NCI-H748 treated with DMSO at 0.1 percent for 48 hours (cell line): ENCODE measurements around the gene MTOR.
A peak's percentile ranks its signal among the peaks of the same experiment; 100 is the strongest.
"Not testable (repeated sequence)": the region's sequence is repeated elsewhere in the genome, so short reads cannot be mapped to it uniquely, and the experiment has no call there.

ENCODE experiments used
- DNase-seq: peaks from one replicate; lab custom pipeline; 2025; lab: John Stamatoyannopoulos, UW

Gene MTOR

DNA sequence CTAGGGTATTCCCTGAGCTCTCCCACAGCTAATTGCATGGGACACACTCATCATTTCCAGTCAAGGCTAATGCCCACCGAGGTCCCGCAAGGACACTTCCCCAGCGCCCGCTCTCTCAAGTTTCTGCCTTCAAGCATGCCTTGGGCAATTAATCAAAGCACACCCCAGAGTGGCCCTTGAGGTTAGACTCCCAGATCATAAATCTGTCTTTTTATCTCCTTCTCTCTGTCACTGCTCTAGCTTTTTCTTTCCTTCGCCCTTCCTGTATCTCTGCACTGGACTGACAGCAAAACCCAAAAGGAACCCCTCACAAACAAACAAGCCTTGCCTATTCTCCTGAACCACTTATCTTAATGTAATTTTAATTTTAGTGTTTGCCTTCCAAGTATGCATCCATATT lies 154.8 kb downstream of the MTOR start:
- DNase-seq: no peak

DNA sequence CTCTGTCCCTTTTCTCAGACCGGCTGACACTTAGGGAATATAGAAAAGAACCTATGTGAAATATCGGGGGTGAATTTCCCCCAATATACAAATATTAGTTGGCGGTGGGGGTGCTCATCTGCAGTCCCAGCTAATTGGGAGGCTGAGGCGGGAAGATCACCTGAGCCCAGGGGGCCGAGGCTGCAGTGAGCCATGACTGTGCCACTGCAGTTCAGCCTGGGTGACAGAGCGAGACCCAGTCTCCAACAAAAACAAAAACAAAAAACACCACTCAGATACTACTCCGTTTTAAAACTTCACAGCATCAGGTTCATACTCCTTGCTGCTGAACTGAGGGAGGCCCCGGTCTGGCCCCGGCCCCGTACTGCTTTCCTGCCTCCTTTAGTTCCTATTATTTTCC lies 156.8 kb downstream of the MTOR start:
- DNase-seq: no peak

DNA sequence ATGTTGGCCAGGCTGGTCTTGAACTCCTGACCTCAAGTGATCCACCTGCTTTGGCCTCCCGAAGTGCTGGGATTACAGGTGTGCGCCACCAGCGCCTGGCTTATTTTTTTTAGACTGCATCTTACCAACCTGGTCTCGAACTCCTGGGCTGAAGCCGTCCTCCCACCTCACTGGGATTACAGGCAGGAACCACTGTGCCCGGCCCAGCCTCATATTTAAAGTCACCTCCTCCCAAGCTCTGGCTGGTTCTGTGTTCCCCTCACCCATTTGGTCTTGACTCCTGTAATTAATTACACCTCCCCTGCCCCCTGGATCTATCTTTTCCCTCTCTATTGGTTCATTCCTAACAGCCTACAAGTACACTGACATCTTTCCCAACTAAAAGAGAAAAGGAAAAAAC lies 161.0 kb downstream of the MTOR start:
- DNase-seq: no peak

- not testable (repeated sequence) for DNase-seq
These were observed 161.5 kb downstream of the MTOR start for GRCh38 chr1:11100806-11101205.

DNA sequence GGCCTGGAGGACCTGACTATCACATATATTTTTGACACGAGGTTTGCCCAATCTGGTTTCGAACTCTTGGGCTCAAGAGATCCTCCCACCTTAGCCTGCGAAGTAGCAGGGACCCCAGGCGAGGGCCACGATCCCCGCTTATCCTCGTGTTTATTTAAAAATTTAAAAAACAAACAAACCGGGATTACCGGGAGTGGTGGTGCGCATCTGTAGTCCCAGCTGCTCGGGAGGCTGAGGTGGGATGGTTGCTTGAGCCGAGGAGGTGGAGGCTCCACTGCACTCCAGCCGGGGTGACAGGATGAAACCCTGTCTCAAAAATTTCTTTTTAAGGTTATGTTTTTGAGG lies 162.2 kb downstream of the MTOR start:
- DNase-seq: no peak

- peak; percentile 57 for DNase-seq
These were observed 162.8 kb downstream of the MTOR start, which contains the start of gene EXOSC10 for GRCh38 chr1:11099310-11100148. EXOSC10 (minus strand) TSS chr1:11099869; CDS start chr1:11099831, 38 bp downstream.

DNA sequence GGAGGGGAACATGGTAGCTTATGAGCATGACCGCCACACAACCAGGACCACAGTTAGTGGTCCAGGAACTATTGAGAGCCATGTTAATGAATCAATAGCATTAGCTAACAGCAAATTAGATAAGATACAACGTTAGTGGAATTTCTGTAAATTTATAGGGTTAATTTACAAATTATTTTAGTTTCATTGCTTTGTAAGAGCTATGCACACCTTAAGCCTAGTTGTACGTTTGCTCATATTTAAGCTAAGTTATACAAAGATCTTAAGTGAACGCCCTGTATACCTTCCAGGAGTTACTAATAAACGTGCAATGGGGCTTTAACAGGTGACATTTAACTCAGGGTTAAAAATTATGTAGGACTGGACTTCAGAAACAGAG lies 163.4 kb downstream of the MTOR start:
- DNase-seq: no peak

GRCh38 chr1:11083784-11084183 lies 178.6 kb downstream of the MTOR start:
- DNase-seq: not testable (repeated sequence)

GRCh38 chr1:11080931-11081330 lies 181.4 kb downstream of the MTOR start:
- no peak for DNase-seq

- DNase-seq: no peak
These were observed 183.7 kb downstream of the MTOR start for GRCh38 chr1:11078631-11079030.

- DNase-seq: not testable (repeated sequence)
These were observed 189.0 kb downstream of the MTOR start for GRCh38 chr1:11073398-11073797.

GRCh38 chr1:11072216-11072917 lies 190.0 kb downstream of the MTOR start:
- DNase-seq: no peak

- no peak for DNase-seq
These were observed 190.7 kb downstream of the MTOR start for GRCh38 chr1:11071463-11072215.

GRCh38 chr1:11070876-11071275 lies 191.5 kb downstream of the MTOR start:
- no peak for DNase-seq

DNA sequence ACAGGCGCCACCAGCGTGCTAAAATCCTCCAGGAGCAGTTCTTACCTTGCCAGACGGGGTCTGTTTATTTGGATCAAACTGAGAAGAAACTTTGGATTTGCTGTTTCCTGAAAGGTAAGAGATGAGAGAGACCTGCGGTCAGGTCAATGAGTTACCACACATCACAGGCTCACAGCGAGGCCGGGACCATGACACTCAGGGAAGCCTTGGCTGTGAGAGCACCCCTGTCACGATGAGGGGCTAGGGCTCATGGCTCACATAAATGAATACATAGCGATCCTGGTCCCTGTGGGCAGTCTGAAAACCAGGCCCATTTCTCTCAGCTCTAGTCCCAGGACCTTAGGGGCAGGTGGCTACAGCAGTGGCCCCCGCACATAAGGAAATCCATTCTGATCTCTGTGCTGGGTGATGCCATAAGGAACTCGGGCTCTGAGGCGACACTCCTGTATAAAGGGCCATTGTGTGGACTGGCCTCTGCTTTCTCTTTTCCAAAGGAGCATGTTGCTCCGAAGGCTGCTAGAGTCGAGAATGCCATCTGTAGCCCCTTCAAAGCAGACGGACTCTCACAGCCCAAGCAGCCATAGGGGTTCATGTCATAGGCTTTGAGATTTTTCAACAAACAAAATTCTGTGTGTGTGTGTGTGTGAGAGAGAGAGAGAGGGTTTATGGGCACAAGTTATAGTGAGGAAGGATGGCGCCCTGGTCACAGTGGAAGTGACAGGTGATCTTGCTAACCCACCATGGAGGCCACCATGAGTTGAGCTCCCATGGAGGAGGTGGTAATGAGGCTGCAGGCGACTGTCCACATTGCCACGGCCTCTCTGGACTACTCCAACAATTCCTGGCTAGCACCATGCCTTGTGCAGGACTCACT lies 193.5 kb downstream of the MTOR start:
- DNase-seq: no peak

DNA sequence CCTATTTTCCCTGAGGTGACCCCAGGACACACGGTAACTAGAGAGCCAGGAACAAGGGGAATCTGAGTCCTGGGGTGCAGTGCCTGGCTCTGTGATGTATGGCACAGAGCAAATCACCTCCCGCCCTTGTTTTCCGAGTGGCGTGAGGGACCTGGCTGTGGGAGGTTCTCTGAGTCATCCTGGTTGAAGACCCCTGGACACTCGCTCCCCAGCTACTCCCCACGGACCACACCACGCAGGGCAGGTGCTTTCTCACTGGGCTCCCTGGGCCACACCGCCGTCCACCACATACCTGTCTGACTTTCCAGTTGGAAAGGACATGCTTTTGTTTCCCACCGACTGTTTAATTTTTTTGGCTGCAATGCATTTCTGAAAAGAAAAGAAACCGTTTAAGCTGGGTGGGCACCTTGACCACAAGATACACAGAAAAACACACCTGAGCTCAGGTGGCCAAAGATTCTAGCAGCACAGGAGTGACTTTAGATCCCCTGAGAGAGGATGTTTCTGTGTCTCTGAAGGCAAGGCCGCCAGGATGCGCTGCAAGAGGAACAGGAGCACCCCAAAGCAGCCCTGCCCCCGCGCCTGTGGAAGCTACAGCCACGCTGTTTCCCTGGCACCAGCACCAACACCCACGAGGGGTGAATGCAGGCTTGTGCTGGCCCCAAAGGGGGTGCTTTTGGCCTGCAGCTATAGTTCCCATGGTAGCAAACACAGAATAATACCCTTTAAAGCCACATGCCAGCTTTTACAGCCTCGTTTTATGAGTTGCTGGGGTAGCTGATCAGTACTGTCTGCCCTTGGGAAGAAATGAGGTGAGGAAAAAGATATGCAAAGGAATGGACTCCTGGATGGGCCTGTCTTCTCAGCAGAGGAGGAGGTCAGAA lies 194.4 kb downstream of the MTOR start:
- DNase-seq: no peak

GRCh38 chr1:11065796-11066195 lies 196.6 kb downstream of the MTOR start:
- DNase-seq: no peak

GRCh38 chr1:11064942-11065341 lies 197.4 kb downstream of the MTOR start:
- DNase-seq: no peak

GRCh38 chr1:11063937-11064537 lies 198.3 kb downstream of the MTOR start:
- DNase-seq: not testable (repeated sequence)

GRCh38 chr1:11062965-11063401 lies 199.4 kb downstream of the MTOR start:
- no peak for DNase-seq
